Measurements from ENCODE around the gene TOX3. TPM values are rescaled to one million over a fixed set of nuclear protein-coding genes. Genes with fewer than 3 reads are reported as not detected.

The TOX3 gene
- total and polyA plus RNA-seq, 2 of the 13 experiments (the other 11 are each of a cell fraction or from before 2014, with no cell fraction given): 14.5 to 98.6 TPM

DNA sequence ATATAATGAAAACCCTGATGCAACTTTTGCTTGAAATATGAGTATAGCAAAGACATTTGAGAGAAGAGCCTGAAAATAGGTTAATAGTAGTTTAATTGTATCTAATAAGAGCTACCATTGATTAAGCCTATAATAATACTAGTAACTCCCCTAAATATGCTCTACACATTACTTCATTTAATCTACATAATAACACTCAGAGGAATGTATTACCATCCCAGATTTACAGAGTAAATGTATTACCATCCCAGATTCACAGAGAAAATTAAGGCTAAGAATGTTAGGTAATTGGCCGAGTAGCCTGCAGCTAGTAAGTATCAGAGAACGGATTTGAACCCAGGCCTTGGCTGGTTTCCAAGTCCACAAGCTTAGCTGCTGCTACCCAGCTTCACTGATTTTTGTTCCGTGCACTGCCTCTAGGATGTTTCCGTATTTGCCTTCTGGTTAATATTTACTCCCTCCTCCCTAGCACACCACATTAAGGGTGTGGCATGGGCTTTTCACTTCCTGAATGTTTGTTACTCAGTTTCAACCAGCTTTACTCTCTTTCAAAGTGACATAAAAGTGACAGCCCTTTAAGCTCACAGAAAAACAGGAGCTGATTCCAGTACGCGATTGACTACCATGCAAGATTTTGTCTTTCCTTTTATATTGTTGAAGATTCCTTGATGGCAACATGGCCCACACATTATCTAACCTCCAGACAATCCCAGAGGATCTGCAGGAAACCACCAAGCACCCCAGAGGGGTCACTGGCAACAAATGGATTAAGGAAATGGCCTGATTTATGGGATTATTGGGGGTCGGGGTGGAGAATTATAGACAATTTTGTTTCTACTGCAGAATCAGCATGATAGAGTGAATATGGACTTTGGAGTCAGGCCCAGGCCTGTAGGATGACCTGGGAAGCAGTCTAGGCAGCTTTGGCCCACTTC lies 26.7 kb upstream of the TOX3 start (continued):
- TF ChIP-seq MTF1 (CRISPR knock-in tag; IDR thresholded peaks at IDR 0.05): no peak
- no peak for TF ChIP-seq ZBTB1 (CRISPR knock-in tag; IDR thresholded peaks at IDR 0.05; ENCODE audit: borderline replicate concordance)
- TF ChIP-seq NAIF1 (CRISPR knock-in tag; IDR thresholded peaks at IDR 0.05; ENCODE audit: borderline replicate concordance): no peak
- 0 out of 2 replicates have a peak, but pooled peaks have one; percentile 32 for TF ChIP-seq KDM2A (CRISPR knock-in tag; IDR thresholded peaks at IDR 0.05; ENCODE audit: borderline replicate concordance, low read depth)
- TF ChIP-seq TMF1 (CRISPR knock-in tag; IDR thresholded peaks at IDR 0.05; ENCODE audit: low read depth): no peak
- no peak for TF ChIP-seq ZNF224 (CRISPR knock-in tag; IDR thresholded peaks at IDR 0.05)
- no peak for TF ChIP-seq ZNF263 (CRISPR knock-in tag; IDR thresholded peaks at IDR 0.05)
- peak; percentile 73 for TF ChIP-seq CREM (IDR thresholded peaks at IDR 0.05)
- no peak for TF ChIP-seq CREM (CRISPR knock-in tag; IDR thresholded peaks at IDR 0.05)
- TF ChIP-seq RFX3 (CRISPR knock-in tag; IDR thresholded peaks at IDR 0.05): peak; percentile 9; the same call in 1 of the 2 replicates
- 0 out of 2 replicates have a peak, but pooled peaks have one; percentile 11 for TF ChIP-seq ZNF33B (CRISPR knock-in tag; IDR thresholded peaks at IDR 0.05)
- no peak for TF ChIP-seq ZNF720 (CRISPR knock-in tag; IDR thresholded peaks at IDR 0.05)
- TF ChIP-seq SP2 (CRISPR knock-in tag; IDR thresholded peaks at IDR 0.05): no peak
- TF ChIP-seq NRL (CRISPR knock-in tag; IDR thresholded peaks at IDR 0.05; ENCODE audit: borderline replicate concordance): no peak
- no peak; the same call in 1 of the 2 replicates for TF ChIP-seq ZNF383 (CRISPR knock-in tag; IDR thresholded peaks at IDR 0.05; ENCODE audit: borderline replicate concordance)
- peak; percentile 73; the same call in 1 of the 2 replicates for TF ChIP-seq MYPOP (CRISPR knock-in tag; IDR thresholded peaks at IDR 0.05)
- TF ChIP-seq ZBTB8A (CRISPR knock-in tag; IDR thresholded peaks at IDR 0.05; ENCODE audit: borderline replicate concordance, low read depth): no peak
- no peak for TF ChIP-seq ZNF672 (CRISPR knock-in tag; IDR thresholded peaks at IDR 0.05)
- no peak; the same call in 1 of the 2 replicates for TF ChIP-seq ZBTB7A (CRISPR knock-in tag; IDR thresholded peaks at IDR 0.05)
- TF ChIP-seq ZNF75D (CRISPR knock-in tag; IDR thresholded peaks at IDR 0.05; ENCODE audit: borderline replicate concordance): no peak
- TF ChIP-seq ZNF446 (CRISPR knock-in tag; IDR thresholded peaks at IDR 0.05): no peak
- TF ChIP-seq TP53 (CRISPR knock-in tag; conservative IDR thresholded peaks at IDR 0.05): no peak
- peak; percentile 83 for TF ChIP-seq ZNF510 (CRISPR knock-in tag; IDR thresholded peaks at IDR 0.05; ENCODE audit: low read depth)
- TF ChIP-seq ZFP37 (CRISPR knock-in tag; IDR thresholded peaks at IDR 0.05; ENCODE audit: borderline replicate concordance): no peak
- TF ChIP-seq JDP2 (CRISPR knock-in tag; IDR thresholded peaks at IDR 0.05; ENCODE audit: borderline replicate concordance): no peak
- no peak; the same call in 1 of the 2 replicates for TF ChIP-seq AHR (CRISPR knock-in tag; IDR thresholded peaks at IDR 0.05)
- no peak for TF ChIP-seq KAT2B (IDR thresholded peaks at IDR 0.05; ENCODE audit: borderline replicate concordance, low read depth, low read length)
- peak; percentile 91 for TF ChIP-seq IRF2 (CRISPR knock-in tag; IDR thresholded peaks at IDR 0.05)
- TF ChIP-seq, protein P1, sequence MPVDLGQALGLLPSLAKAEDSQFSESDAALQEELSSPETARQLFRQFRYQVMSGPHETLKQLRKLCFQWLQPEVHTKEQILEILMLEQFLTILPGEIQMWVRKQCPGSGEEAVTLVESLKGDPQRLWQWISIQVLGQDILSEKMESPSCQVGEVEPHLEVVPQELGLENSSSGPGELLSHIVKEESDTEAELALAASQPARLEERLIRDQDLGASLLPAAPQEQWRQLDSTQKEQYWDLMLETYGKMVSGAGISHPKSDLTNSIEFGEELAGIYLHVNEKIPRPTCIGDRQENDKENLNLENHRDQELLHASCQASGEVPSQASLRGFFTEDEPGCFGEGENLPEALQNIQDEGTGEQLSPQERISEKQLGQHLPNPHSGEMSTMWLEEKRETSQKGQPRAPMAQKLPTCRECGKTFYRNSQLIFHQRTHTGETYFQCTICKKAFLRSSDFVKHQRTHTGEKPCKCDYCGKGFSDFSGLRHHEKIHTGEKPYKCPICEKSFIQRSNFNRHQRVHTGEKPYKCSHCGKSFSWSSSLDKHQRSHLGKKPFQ (CRISPR knock-in tag; IDR thresholded peaks at IDR 0.05; ENCODE audit: insufficient replicate concordance): no peak
- TF ChIP-seq ZKSCAN5 (CRISPR knock-in tag; IDR thresholded peaks at IDR 0.05): no peak
- peak; percentile 99 for TF ChIP-seq RBAK (CRISPR knock-in tag; IDR thresholded peaks at IDR 0.05)
